ENCODE results near the gene SLCO3A1.

GRCh38 chr15:92012368-92012629 is 158.8 kb downstream of the SLCO3A1 start:
- TF ChIP-seq, protein P1, sequence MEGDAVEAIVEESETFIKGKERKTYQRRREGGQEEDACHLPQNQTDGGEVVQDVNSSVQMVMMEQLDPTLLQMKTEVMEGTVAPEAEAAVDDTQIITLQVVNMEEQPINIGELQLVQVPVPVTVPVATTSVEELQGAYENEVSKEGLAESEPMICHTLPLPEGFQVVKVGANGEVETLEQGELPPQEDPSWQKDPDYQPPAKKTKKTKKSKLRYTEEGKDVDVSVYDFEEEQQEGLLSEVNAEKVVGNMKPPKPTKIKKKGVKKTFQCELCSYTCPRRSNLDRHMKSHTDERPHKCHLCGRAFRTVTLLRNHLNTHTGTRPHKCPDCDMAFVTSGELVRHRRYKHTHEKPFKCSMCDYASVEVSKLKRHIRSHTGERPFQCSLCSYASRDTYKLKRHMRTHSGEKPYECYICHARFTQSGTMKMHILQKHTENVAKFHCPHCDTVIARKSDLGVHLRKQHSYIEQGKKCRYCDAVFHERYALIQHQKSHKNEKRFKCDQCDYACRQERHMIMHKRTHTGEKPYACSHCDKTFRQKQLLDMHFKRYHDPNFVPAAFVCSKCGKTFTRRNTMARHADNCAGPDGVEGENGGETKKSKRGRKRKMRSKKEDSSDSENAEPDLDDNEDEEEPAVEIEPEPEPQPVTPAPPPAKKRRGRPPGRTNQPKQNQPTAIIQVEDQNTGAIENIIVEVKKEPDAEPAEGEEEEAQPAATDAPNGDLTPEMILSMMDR (IDR thresholded peaks at IDR 0.05), result no peak
- no peak for TF ChIP-seq POLR2A (IDR thresholded peaks at IDR 0.05)

All from adrenal gland (tissue), 5 donors.